ENCODE results near the gene CYFIP2.

Gene CYFIP2

DNA sequence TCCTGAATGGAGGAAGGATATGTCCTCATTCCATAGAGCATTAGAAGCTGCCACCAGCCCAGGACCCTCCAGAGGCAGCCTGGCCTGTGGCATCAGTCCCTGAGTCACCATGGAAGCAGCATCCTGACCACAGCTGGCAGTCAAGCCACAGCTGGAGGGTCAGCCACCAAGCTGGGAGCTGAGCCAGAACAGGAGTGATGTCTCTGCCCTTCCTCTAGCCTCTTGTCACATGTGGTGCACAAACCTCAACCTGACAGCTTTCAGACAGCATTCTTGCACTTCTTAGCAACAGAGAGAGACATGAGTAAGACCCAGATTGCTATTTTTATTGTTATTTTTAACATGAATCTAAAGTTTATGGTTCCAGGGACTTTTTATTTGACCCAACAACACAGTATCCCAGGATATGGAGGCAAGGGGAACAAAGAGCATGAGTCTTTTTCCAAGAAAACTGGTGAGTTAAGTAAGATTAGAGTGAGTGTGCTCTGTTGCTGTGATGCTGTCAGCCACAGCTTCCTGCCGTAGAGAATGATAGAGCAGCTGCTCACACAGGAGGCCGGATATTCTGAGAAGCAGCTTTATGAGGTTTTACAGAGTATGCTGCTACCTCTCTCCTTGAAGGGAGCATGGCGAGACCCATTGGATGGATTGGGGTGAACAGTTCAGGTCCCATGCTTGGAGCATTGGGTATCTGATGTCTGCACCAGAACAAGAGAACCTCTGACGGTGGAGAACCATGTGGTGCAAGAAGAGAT is 13.0 kb upstream of the CYFIP2 start:
- Histone ChIP-seq H3K9ac (no peak overlapping the region), H3K4me2 (ENCODE audit: low read length) (no peak overlapping the region), H3K27me3 (ENCODE audit: control insufficient read depth, insufficient read depth, low read length) (no peaks in the 10 kb centered on the region), H2AFZ (no peak overlapping the region), H3K79me2 (no peaks in the 10 kb centered on the region), H3K27ac (no peak overlapping the region), H3K4me3 (ENCODE audit: low read depth, low read length) (no peak overlapping the region), H3K4me1 (no peaks in the 10 kb centered on the region), H3K36me3 (ENCODE audit: control insufficient read depth, insufficient read depth, low read length) (no peaks in the 10 kb centered on the region), H3K9me3 (ENCODE audit: control insufficient read depth, low read length) (no peaks in the 10 kb centered on the region)
- TF ChIP-seq, protein P1, sequence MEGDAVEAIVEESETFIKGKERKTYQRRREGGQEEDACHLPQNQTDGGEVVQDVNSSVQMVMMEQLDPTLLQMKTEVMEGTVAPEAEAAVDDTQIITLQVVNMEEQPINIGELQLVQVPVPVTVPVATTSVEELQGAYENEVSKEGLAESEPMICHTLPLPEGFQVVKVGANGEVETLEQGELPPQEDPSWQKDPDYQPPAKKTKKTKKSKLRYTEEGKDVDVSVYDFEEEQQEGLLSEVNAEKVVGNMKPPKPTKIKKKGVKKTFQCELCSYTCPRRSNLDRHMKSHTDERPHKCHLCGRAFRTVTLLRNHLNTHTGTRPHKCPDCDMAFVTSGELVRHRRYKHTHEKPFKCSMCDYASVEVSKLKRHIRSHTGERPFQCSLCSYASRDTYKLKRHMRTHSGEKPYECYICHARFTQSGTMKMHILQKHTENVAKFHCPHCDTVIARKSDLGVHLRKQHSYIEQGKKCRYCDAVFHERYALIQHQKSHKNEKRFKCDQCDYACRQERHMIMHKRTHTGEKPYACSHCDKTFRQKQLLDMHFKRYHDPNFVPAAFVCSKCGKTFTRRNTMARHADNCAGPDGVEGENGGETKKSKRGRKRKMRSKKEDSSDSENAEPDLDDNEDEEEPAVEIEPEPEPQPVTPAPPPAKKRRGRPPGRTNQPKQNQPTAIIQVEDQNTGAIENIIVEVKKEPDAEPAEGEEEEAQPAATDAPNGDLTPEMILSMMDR (IDR thresholded peaks at IDR 0.05), result no peak

DNA sequence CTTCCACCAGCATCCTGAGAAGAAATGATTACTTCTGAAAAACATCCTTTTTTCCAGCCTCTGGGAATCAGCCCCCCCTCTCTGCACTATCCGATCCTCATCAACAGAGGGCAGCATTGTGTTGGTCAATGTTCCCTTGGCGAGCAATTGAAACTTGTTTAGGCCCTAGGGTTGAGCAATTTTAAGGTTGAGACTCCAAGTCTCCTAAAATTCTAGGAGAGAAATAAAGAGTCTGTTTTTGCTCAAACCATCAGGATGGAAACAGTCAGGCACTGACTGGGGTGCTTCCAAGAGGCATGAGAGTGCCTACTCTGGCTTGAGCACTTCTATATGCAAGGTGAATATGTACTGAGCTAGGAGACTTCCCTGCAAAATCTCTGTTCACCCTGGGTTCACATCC is 12.4 kb upstream of the CYFIP2 start:
- TF ChIP-seq, protein P1 (IDR thresholded peaks at IDR 0.05), result peak; percentile 92
- Histone ChIP-seq H3K79me2 (no peaks in the 10 kb centered on the region), H3K36me3 (ENCODE audit: control insufficient read depth, insufficient read depth, low read length) (no peaks in the 10 kb centered on the region), H3K27ac (no peak overlapping the region), H2AFZ (no peak overlapping the region), H3K9me3 (ENCODE audit: control insufficient read depth, low read length) (no peaks in the 10 kb centered on the region), H3K4me1 (no peaks in the 10 kb centered on the region), H3K4me3 (ENCODE audit: low read depth, low read length) (no peak overlapping the region), H3K4me2 (ENCODE audit: low read length) (no peak overlapping the region), H3K9ac (no peak overlapping the region), H3K27me3 (ENCODE audit: control insufficient read depth, insufficient read depth, low read length) (no peaks in the 10 kb centered on the region)

DNA sequence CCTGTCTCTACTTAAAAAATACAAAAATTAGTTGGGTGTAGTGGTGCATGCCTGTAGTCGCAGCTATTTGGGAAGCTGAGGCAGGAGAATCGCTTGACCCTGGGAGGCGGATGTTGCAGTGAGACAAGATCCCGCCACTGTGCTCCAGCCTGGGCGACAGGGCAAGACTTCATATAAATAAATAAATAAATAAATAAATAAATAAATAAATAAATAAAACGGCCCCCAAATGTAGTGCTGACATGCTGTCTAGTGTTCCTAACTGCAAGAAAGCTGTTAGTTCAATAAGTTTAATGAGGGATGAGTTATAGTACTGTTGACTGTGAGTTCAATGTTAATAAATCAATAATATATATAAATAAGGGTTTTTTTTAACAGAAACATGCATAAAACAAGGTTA is 7.5 kb upstream of the CYFIP2 start:
- H3K9ac ChIP-seq, result no peak overlapping the region
- no peaks in the 10 kb centered on the region for H3K79me2 ChIP-seq
- H3K4me1 ChIP-seq, result peaks cover 14% of the 10 kb centered on the region
- H3K4me2 ChIP-seq (ENCODE audit: low read length), result no peak overlapping the region
- H3K4me3 ChIP-seq (ENCODE audit: low read depth, low read length), result no peak overlapping the region
- TF ChIP-seq, protein P1 (IDR thresholded peaks at IDR 0.05), result no peak
- no peak overlapping the region for H3K27ac ChIP-seq
- H3K9me3 ChIP-seq (ENCODE audit: control insufficient read depth, low read length), result no peaks in the 10 kb centered on the region
- no peaks in the 10 kb centered on the region for H3K27me3 ChIP-seq (ENCODE audit: control insufficient read depth, insufficient read depth, low read length)
- no peaks in the 10 kb centered on the region for H3K36me3 ChIP-seq (ENCODE audit: control insufficient read depth, insufficient read depth, low read length)
- H2AFZ ChIP-seq, result no peak overlapping the region

DNA sequence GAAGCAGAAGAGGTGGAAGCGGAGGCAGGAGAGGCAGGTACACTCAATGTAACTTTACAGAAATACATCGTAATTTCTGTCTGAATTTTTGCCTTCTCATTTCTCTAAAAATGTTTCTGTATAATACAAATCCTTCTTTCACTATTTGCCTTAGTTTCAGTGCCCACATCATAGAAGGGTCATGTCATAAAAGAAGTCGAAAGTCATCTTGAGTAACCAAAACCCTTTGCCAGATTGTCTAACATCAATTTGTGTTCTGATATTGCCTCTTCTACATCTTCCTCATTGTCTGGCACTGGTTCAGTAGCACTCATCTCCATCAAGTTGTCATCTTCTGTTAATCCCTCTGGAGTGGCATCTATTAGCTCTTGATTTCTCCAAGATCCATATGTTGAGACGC is 6.2 kb upstream of the CYFIP2 start:
- TF ChIP-seq, protein P1 (IDR thresholded peaks at IDR 0.05), result no peak
- no peaks in the 10 kb centered on the region for H3K79me2 ChIP-seq
- H3K27ac ChIP-seq, result no peak overlapping the region
- peaks cover 14% of the 10 kb centered on the region for H3K4me1 ChIP-seq
- no peak overlapping the region for H3K4me2 ChIP-seq (ENCODE audit: low read length)
- H3K4me3 ChIP-seq (ENCODE audit: low read depth, low read length), result no peak overlapping the region
- no peaks in the 10 kb centered on the region for H3K36me3 ChIP-seq (ENCODE audit: control insufficient read depth, insufficient read depth, low read length)
- H2AFZ ChIP-seq, result no peak overlapping the region
- no peaks in the 10 kb centered on the region for H3K27me3 ChIP-seq (ENCODE audit: control insufficient read depth, insufficient read depth, low read length)
- no peaks in the 10 kb centered on the region for H3K9me3 ChIP-seq (ENCODE audit: control insufficient read depth, low read length)
- no peak overlapping the region for H3K9ac ChIP-seq
